ELF-1 (cell line): ENCODE results near the gene CNTNAP2.

Source experiments
- DNase-seq: peaks from one replicate; pipeline ENCODE4 v3.0.0-alpha.2; 2016; ENCODE audit warnings: low read depth, low spot score

Gene CNTNAP2

DNA sequence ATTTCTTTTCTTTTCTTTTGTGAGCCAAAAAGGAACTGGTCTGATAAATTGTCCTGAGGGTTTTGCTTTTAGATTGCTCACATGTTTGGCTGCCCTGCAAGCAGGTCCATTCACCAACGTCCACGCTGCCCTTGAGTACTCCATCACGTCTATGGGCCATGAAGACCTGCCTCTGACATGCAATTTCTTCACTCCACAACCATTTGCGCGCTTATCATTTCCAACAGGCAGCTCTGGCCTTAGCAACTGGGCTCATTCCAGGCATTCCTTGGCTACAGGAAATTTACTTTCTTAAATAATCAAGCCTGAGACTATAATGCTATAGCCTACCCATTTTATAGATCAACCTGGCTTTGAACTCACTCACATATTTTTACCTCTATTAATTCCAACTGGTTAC, 2065.7 kb downstream of the CNTNAP2 start:
- no peak for DNase-seq

DNA sequence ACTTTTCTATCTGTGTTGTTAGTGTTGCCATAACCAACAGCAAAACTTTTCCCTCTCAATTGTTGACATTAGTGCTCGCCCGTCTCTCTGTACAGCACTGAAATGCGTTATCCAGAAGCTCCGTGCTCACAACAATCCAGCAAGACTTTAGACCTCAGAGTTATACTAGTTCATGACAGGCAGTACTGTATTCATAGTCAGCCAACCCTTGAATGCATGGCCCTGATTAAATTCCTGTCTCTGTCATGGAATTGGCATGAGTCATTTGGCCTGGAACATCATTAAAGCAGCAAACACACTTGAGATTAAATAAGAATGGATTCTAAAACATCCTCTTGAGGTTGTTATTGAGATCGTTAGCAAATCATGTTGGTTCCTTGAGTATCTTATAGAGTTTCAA, 2068.4 kb downstream of the CNTNAP2 start:
- no peak for DNase-seq

DNA sequence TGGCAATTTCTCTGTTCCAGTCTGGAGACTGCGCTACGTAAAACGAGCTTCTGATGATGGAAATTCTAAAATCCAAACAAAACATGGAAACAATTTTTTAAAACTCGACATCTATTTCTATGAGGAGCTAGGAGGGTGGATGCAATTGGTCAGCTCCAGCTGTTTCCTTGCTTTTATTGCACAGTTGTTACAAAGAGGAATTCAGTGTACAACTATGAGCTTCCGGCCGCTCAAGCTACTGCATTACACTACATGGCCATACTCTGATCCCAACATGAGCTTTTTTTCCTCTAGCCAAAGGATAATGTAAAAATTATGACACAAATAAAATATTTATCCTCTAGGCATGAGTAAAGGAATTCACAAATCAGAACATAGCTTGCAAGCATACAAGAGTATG, 2070.9 kb downstream of the CNTNAP2 start:
- no peak for DNase-seq

DNA sequence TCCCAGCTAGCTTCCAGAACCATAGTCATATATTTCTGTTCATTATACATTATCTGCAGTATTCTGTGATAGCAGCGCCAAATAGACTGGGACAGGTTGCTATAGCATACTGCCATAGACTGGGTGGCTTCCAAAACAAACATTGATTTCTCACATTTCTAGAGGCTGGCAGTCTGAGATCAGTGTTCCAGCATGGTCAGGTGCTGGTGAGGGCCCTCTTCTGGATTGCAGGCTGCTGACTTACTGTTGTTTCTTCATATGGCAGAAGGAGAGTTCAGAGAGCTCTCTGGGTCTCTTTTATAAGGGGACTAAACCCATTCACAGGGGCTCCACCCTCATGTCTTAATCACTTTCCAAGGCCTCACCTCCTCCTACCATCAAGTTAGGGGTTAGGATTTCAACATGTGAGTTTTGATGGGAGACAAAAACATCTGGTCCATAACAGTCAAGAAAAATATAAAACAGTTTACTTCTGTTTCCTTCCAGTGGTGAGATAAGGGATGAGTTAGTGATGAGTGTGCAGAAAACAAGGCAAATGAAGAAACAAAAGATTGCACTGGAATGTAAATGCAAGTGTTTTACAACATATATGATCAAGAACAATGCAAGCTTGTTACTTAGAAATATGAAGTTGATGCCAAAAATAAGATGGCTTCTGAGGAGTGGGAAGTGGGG, 2074.9 kb downstream of the CNTNAP2 start:
- no peak for DNase-seq

DNA sequence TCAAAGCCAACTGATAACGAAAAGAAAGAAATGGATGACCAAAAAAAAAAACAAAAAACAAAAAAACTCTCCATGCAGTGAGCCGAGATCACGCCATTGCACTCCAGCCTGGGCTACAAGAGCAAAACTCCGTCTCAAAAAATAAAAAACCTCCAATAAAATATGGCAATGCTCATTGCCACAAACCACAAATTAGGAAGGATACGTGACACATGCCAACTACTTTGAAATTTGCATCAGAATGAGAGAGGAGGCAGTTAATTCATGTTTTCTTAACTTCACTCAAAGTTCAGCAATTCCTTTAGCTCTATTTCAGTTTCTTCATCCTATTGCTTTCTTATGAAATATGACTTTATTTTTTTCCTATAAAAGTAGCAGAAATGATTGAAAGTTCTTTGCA, 2075.9 kb downstream of the CNTNAP2 start:
- no peak for DNase-seq

DNA sequence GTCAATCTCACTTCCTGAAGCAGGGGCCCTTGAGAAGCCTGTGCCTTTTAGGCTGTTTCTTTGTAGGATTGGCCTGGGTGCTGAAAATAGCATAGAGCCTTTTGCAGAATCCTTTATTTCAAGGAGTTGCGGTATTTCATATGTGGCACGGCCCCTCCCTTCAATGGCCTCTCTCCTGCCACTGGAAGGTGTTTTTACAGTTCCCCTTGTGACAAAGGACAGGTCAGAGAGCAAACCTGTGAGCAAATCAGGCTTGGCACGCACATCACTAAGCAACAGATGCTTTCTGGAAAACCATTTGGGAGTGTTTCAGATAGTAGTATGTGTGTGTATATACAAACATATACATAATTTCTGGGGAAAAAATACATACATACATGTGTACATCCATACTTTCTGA, 2085.4 kb downstream of the CNTNAP2 start:
- no peak for DNase-seq

DNA sequence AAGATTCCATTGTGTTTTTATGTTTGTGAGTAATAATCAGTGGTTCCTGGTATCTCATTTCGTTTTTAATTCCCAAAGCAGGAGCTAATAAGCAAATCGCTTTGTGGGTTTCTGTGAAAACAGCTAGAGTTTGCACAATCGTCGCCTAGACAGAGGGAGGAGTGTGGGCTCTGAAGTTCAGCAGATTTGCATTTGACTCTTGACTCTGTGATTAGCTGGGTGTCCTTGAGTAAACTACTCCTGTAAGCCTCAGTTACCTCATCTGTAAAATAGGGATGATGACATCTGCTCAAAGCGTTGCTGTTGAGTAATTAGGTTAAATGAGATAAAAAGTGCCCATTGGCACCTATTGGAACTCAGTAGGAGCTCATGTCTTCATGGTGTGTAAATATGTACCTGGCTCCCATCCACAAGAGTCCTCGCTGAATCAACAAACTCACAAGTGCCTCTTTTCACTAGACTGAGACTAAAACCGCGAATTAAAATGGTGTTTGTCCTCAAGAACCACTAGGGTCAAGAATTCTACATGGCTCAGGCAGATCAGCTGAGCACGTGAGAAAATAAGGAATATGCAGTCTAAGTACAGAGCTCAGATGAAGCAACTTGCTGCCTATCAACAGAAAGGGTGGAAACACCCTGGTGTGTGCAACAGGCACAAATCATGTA, 2088.2 kb downstream of the CNTNAP2 start:
- no peak for DNase-seq

DNA sequence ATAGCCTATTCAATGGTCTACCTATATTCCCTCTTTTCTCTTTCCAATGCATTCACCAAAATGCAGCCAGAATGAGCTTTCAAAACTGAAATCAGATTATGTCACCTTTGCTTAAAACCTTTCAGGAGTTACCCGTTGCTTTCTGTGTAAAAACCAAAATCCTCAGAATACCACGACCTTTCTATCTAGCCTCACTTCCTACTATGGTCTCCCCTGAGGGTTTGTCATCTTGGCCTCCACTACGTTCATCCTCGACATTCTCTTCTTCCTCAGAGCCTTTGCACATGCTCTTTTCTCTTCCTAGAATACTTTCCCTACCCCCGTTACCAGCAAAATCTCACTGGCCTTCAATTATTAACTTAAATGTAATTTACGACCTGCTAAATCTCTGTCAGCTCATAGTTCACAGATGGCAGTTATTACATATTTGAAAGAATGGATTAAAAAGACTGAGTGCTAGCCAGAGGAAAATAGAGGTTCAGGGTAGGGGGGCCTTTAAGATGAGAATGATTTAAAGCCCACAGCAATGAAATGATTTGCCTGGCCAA, 2093.1 kb downstream of the CNTNAP2 start:
- DNase-seq: no peak

DNA sequence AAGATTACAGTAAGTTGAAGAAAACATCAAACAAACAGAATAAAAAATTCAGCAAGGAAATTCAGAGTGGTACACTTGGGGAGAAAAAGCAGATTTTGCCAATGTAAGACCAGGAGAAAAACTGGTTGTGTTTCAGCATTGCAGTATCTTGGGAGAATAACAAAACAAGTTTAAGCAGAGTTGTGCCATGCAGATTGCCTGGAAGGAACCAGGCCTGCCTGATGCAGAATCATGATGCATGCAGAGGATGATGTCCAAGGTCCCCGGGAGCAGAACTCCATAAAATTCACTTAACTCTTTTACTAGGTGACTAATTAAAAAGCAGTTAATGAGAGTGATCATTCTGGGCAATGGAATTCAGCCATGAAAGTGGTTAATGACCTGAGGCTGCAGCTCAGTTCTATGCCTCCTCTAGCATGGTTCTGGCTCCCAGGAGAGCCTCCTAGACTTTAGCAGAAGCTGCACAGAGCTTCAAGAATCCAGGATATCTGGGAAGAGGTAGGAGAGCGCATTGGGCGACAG, 2094.3 kb downstream of the CNTNAP2 start:
- DNase-seq: no peak

DNA sequence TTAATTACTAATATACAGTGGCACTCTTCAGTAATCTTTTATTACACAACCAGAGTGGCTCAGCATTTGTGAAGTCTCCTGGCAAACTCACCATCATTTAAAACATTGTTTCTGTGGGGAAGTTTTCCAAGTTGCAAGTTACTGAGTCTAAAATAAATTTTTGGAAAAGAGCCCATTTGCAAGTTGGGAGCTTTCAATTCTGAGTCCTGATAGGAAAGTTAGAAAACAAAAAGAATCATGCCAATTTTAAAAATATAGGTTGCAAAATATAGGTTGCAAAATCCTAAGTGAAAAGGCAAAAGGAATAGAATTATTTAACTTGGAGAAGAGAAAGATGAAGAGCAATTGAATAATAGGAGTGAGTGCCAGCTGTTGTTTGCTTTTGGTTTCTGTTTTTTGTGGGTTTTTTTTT, 2095.1 kb downstream of the CNTNAP2 start:
- DNase-seq: no peak

DNA sequence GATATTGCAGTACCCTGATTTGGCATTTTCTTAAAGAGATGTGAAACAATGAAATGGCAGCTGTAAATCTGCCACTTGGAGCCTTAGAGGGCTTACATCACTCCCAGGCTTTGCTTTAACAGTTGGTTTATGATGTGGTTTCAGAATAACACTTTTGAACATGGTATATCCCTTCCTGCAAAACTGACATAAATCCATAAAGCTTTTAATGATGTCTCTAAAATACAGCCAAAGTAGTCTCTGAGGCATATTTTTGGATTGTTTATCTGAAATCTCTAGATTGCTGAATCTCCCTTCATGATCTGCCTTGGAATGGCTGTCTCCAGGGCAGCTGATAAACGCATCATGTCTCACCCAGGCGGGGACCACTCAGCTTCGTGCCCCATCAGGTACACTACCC, 2096.1 kb downstream of the CNTNAP2 start:
- no peak for DNase-seq

DNA sequence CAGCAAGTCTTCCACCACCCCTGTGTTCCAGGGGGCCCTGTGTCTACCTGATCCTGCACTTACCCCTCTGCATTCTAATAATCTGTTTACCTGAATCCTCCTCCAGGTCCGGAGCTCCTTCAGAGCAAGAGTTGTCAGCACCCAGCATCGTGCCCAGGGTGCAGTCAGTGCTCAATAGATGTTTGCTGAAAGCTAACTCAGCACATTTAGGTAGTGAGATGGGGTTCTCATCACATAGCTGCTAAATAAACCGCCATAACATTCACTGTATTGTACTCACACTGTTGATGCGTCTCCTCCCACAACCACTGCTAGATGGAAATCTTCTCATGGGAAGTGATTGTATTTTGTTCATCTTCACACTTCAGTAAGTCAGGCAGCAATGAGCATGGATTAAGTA, 2097.5 kb downstream of the CNTNAP2 start:
- no peak for DNase-seq

DNA sequence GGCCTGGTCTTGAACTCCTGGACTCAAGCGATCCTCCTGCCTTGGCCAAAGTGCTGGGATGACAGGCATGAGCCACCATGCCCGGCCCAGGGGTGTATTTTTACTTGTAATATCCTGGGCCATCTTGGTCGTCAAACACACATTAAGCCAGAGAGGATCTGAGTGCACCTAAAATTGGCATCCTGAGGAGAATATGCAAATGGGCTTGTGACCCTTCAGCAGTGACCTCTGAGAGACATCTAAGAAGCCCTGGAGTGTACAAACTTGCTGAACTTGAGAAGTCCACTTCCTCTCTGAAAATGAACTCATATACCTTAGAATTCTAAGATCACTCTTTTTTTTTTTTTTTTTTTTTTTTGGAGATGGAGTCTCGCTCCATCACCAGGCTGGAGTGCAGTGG, 2102.0 kb downstream of the CNTNAP2 start:
- DNase-seq: no peak

DNA sequence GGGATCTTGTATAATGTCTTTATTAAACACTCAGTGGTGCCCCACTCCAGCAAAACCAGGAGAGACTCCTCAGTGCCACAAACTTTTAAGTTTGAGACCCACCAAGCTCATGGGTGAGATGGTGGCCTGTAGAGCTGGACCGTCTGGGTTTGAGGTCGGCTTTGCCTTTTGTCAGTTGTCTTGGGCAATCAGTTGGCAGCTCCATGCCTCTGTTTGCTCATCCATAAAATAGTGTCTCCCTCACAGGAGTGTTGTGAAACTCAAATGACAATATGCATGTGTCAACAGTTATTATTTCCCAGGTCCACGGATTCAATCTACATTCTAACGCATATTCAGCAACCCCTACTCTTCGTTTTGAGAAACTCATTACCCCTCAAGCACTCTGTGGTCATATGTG, 2106.1 kb downstream of the CNTNAP2 start:
- DNase-seq: no peak

DNA sequence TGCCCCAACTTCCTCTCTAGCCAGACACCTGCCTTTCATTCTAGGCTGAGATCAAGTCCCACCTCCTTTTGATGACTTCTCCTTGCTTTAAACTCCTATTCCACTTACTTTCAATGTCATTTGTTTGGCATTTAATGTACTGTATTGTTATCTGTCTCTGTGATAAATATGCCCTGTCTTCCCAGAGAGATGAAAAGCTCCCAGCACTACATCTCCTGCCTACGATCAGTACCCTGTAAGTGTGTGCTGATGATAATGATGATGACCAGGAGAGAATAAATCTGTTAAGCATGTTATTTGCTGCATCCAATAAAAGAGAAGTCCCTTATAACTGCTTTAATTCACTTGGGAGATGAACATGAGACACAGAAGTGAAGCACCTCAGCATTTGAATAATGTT, 2106.6 kb downstream of the CNTNAP2 start:
- DNase-seq: no peak

DNA sequence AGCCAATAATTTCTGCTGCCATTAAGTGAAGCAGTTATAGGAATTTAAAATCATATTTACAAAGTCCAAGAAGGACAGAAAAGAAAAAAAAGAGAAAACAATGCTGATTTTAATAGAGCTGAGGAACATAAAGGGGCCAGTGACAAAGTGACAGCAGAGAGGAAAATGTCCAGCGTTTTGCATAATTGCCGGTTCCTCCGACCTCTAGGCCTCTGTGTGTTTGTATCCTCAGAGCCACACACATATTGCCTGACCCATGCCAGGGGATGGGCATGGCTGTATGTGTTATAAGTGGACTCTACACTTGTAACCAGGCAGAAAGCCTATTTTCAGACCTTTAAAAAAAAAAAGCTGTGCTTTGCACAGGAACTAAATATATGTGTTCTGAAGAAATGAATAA, 2107.1 kb downstream of the CNTNAP2 start:
- DNase-seq: no peak

DNA sequence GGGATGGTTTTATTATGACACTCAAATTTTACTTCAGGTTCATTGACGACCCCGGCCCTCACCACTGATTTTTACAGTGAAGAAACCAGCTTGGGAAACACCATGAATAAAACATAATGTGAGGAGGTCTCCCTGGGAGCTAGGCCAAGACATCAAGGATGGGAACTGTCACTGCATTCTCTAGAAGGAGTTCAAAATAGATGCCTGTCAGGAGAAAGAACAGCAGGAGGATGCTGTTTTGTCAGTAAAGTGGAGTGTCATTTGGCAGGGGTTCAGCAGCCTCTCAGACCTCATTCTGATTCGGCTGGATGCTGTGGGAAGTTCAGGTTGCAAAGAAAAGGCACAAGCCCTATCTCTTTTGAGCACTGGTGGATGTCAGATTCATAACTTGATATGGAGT, 2113.7 kb downstream of the CNTNAP2 start:
- DNase-seq: no peak

DNA sequence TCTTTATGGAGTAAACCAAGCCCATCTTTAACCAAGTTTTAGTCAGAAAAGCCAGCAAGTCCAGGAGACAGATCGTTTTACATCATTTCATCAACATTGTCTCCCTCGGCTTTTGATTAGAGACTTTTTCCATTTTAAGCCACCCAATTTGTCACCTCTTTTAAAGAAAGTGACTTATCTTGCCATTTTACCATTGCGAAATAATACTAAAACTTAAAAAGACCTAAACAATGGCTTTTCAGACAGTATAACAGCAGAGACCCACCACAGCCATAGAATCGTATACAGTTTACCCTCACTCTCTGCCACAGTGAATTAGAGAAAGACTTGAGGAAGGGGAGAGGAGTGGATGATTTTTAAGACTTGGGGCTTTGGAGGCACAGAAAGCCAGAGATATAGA, 2114.3 kb downstream of the CNTNAP2 start:
- DNase-seq: no peak

DNA sequence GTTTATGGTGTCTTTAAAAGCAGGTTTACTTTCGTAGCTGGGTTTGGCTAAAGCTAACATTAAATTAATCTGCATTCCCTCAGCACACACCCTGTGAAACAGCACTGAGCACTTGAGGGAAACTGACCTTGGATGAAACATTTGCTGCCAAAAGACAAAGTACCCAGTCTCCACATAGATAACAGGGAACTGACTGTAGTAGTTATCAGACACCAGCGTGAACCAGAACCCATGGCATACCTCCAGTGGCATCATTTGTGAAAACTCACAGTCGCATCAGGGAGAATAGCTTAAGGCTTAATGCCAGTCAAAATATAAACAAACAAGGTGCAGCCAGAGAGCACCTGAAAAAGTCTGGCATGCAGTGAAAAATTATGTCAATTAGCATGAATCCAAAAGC, 2116.2 kb downstream of the CNTNAP2 start:
- no peak for DNase-seq

DNA sequence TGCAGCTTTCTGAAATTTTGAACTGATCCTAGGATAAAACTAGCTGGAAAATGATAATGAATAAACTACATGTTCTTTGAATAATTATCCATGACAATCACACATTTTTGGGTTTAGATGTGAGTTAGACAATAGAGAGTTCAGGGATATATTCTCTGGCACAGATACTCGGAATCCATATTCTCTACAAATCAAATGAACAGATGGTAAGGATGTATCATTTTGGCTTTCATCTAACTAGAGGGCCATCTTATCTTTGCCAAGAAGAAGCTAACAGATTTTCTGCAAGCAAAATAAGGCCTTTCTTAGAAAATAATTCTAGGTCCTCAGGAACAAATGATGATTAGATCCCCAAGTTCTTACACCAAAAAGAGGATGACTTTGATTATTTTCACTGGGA, 2118.1 kb downstream of the CNTNAP2 start:
- no peak for DNase-seq

DNA sequence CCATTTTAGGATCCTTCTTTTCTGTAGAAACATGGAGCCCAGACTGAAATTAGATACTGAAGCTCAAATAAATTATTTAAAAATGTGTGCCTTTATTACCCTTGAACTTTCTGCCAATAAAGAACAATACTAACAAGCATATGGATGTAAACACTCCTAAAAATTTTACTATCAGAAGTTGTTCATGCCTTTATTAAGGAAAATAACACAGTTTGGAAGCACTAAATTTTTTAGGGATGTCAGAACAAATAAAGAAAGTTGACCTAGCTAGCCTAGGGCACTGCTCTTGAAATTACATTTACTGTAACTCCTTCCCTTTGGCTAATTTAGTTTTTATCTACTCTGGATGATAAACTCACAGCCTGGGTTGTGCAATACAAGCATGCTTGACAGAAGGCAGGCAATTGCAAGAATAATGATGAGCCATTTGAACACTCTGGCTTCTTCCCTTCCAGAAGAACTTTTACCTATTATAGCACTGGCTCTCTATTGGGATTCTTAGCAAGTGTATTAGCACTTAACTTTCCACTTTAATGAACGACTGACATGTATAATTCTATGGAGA, 2122.2 kb downstream of the CNTNAP2 start:
- DNase-seq: no peak

DNA sequence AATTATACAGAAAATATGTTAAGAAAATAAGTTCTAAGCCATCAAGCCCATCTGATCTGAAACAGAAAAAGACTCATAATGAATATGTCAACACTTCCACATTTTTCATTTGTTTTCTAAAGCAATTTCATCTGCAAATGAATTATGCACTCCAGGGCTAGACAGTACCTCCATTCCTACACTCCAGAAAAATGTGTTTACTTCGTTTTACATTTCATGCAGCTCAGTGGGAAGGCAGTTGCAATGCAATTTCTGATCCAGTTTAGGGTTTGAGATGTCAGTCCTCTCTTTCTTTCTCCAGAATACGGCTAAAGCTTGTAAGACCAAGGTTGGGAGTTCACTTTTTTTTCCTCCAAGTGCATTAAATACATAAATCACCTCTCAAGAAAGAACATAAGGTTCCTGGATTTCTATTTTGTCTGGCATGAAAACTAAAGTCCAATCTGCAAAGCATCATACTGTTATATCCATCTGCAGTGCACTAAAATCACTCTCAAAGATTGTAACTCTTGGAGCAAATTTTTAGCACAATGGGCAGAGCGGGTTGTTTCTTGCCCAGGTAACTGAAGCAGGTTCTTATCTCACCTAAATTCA, 2125.2 kb downstream of the CNTNAP2 start:
- DNase-seq: no peak
